A549 (cell line): ENCODE results near the gene DOC2A. TPM values are rescaled to one million over a fixed set of nuclear protein-coding genes. Genes with fewer than 3 reads are reported as not detected.

Experiments used
- ATAC-seq, 2 experiments: fragments of 200-7000 bp in 1 of 2; fragments of >200 bp in 1 of 2; cut with Nextera tagmentation in 1 of 2; cut with Tn5 transposase in 1 of 2; 3 replicates each; pipeline versions ENCODE4 v1.8.0 to v1.9.1; 2018 to 2020; ENCODE audit warnings: mild to moderate bottlenecking in 1 of 2, moderate library complexity in 1 of 2
- CTCF ChIA-PET: fragments of 300-600 bp; sonication (Branson Sonifier 250); formaldehyde crosslinking; extraction: SDS; loops from one replicate; lab custom pipeline; 2021; ENCODE audit warnings: antibody characterized with exemption, inconsistent platforms; lab: Yijun Ruan, JAX
- POLR2A ChIA-PET: fragments of 350-600 bp; formaldehyde crosslinking; extraction: SDS; loops from one replicate; lab custom pipeline; 2021; ENCODE audit warnings: antibody characterized with exemption, inconsistent platforms; lab: Yijun Ruan, JAX
- DNase-seq, 2 experiments: peaks; one replicate each; pipeline versions ENCODE4 v3.0.0 to v3.0.0-alpha.2; 2011 to 2016; ENCODE audit warnings: low read depth in 1 of 2, low spot score in 1 of 2
- FAIRE-seq: peaks from 2 replicates; lab custom pipeline; 2011; peaks lifted over from hg19 to GRCh38; lab: Jason Lieb, UNC
- H3K27ac ChIP-seq, 2 experiments: fragments of >200 bp; sonication (Bioruptor Twin); formaldehyde crosslinking; 3 replicates each; pipeline ENCODE4 v1.5.1; 2016 to 2017
- H3K4me1 ChIP-seq: fragments of >200 bp; sonication (Bioruptor Twin); formaldehyde crosslinking; 3 replicates; pipeline ENCODE4 v1.6.1; 2016
- H3K4me2 ChIP-seq: fragments of >200 bp; sonication (Bioruptor Twin); formaldehyde crosslinking; 3 replicates; pipeline ENCODE4 v1.6.1; 2016
- H3K4me3 ChIP-seq: fragments of >200 bp; sonication (Bioruptor Twin); formaldehyde crosslinking; 3 replicates; pipeline ENCODE4 v1.5.1; 2016
- H3K9me3 ChIP-seq: fragments of >200 bp; sonication (Bioruptor Twin); formaldehyde crosslinking; 3 replicates; pipeline ENCODE4 v1.6.1; 2016
- ATOH8 ChIP-seq: fragments of 250-450 bp; sonication (Bioruptor Pico); IDR thresholded peaks from 2 replicates; pipeline ENCODE4 v1.5.0; 2020; ENCODE audit warnings: low read depth, mild to moderate bottlenecking, moderate library complexity
- BHLHE40 ChIP-seq: IDR thresholded peaks from 2 replicates; pipeline ENCODE4 v1.6.1; 2012; ENCODE audit warnings: low read depth, low read length, inconsistent platforms
- CBX2 ChIP-seq: fragments of 200-600 bp; sonication (generic); IDR thresholded peaks from 2 replicates; pipeline ENCODE4 v1.6.1; 2016; ENCODE audit warnings: low read depth, mild to moderate bottlenecking, borderline replicate concordance
- CEBPB ChIP-seq, 2 experiments: fragments of >200 bp in 1 of 2; sonication (Bioruptor Twin) in 1 of 2; formaldehyde crosslinking in 1 of 2; IDR thresholded peaks; 2 replicates each; pipeline ENCODE4 v1.6.1; 2012 to 2016
- EHF ChIP-seq: fragments of 250-450 bp; sonication (Bioruptor Pico); IDR thresholded peaks from 2 replicates; pipeline ENCODE4 v1.5.0; 2020; ENCODE audit warnings: mild to moderate bottlenecking
- ESRRA ChIP-seq: fragments of 150-350 bp; IDR thresholded peaks from 2 replicates; pipeline ENCODE4 v1.6.1; 2014; ENCODE audit warnings: mild to moderate bottlenecking, low read length, borderline replicate concordance
- FOSB ChIP-seq: fragments of 250-450 bp; sonication (Bioruptor Pico); IDR thresholded peaks from 2 replicates; pipeline ENCODE4 v1.5.0; 2020; ENCODE audit warnings: mild to moderate bottlenecking, moderate library complexity
- FOXS1 ChIP-seq: fragments of 250-450 bp; sonication (Bioruptor Pico); IDR thresholded peaks from 2 replicates; pipeline ENCODE4 v1.5.0; 2020; ENCODE audit warnings: mild to moderate bottlenecking, moderate library complexity
- GATA3 ChIP-seq: IDR thresholded peaks from 2 replicates; pipeline ENCODE4 v1.6.1; 2012; ENCODE audit warnings: borderline replicate concordance
- HDAC2 ChIP-seq: fragments of 200-600 bp; sonication (generic); IDR thresholded peaks from 2 replicates; pipeline ENCODE4 v1.6.1; 2016
- HEYL ChIP-seq: fragments of 250-450 bp; sonication (Bioruptor Pico); IDR thresholded peaks from 2 replicates; pipeline ENCODE4 v1.8.0; 2021; ENCODE audit warnings: mild to moderate bottlenecking, moderate library complexity
- JUN ChIP-seq, 2 experiments: fragments of >200 bp; sonication (Bioruptor Twin); formaldehyde crosslinking; IDR thresholded peaks; 2 replicates in 1 of 2; 3 replicates in 1 of 2; pipeline ENCODE4 v1.6.1; 2016 to 2017
- KDM1A ChIP-seq: fragments of 200-600 bp; sonication (generic); IDR thresholded peaks from 2 replicates; pipeline ENCODE4 v1.6.1; 2016; ENCODE audit warnings: low read depth, mild to moderate bottlenecking
- MAX ChIP-seq: IDR thresholded peaks from 2 replicates; pipeline ENCODE4 v1.6.1; 2012
- PBX3 ChIP-seq: IDR thresholded peaks from 2 replicates; pipeline ENCODE4 v1.6.1; 2012
- RCOR1 ChIP-seq: fragments of 150-350 bp; IDR thresholded peaks from 2 replicates; pipeline ENCODE4 v1.6.1; 2014; ENCODE audit warnings: antibody characterized with exemption, low read length, low read depth
- RFX5 ChIP-seq: fragments of 450-650 bp; IDR thresholded peaks from 2 replicates; pipeline ENCODE4 v1.7.1; 2014; ENCODE audit warnings: antibody characterized with exemption, mild to moderate bottlenecking, moderate library complexity
- SMC3 ChIP-seq: fragments of >200 bp; sonication (Bioruptor Twin); formaldehyde crosslinking; IDR thresholded peaks from 3 replicates; pipeline ENCODE4 v1.6.1; 2018; ENCODE audit warnings: inconsistent platforms
- USF2 ChIP-seq: fragments of 450-650 bp; IDR thresholded peaks from 2 replicates; pipeline ENCODE4 v1.6.1; 2014; ENCODE audit warnings: antibody characterized with exemption
- ZNF302 ChIP-seq: fragments of 250-450 bp; sonication (Bioruptor Pico); IDR thresholded peaks from 2 replicates; pipeline ENCODE4 v1.9.0; 2021; ENCODE audit warnings: inconsistent platforms, mild to moderate bottlenecking, moderate library complexity
- WGBS: methylation state at CpG from one replicate; pipeline ENCODE4 v1.1.6; 2017; ENCODE audit errors: missing lambda C conversion rate; 5-methylcytosine and 5-hydroxymethylcytosine counted together
- polyA plus RNA-seq, 4 experiments: library from polyadenylated mRNA; depleted of rRNA in 3 of 4; stranded (reverse); fragments of >200 nt; fragmentation: RNase III in 1 of 4; extraction: RNeasy Plus Mini Kit Qiagen cat#74134 plus additional on column Dnase treatment in 1 of 4; gene quantifications; 2 replicates in 3 of 4; 3 replicates in 1 of 4; pipeline ENCODE4 v1.2.3, GENCODE V29; 2011 to 2017
- TF ChIP-seq, protein P1 (sequence below): fragments of >200 bp; sonication (Bioruptor Twin); formaldehyde crosslinking; IDR thresholded peaks from 3 replicates; pipeline ENCODE4 v1.5.1; 2016
- TF ChIP-seq, protein P2 (sequence below): fragments of >200 bp; sonication (Bioruptor Twin); formaldehyde crosslinking; IDR thresholded peaks from 2 replicates; pipeline ENCODE4 v1.6.1; 2016

Gene DOC2A
- polyA plus RNA-seq, 2 of the 4 experiments (the other 2 are of a cell fraction), result 2.5 to 5.5 TPM

- peak in 1 of 2 experiments; percentile 45; a peak in 1 of 5 replicates for TF ChIP-seq JUN (IDR thresholded peaks at IDR 0.05)
Observed at GRCh38 chr16:30052671-30053372, 42.0 kb upstream of the DOC2A start (continued).

DNA sequence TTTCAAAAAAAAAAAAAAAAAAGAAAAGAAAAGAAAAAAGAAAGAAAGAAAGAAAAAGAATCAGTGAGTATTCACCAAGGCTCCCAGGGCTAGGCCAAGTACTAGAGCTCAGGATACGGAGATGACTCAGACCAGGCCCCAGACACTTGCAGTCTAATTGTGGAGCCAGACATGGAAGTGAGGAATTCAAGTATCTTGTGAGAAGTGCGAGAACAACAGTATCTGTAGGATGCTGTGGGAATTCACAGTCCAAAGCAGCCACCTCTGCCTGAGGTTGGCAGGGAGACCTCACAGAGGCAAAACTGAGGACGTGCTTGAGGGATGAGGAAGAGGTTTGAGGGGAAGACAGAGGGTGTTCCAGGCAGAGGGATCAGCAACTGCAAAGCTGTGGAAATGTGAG is 40.7 kb upstream of the DOC2A start:
- TF ChIP-seq ZNF302 (no peak), MAX (no peak), KDM1A (no peak), SMC3 (no peak), HEYL (CRISPR knock-in tag) (no peak), ATOH8 (CRISPR knock-in tag) (no peak), EHF (CRISPR knock-in tag) (no peak), BHLHE40 (no peak), FOSB (CRISPR knock-in tag) (no peak), HDAC2 (no peak), GATA3 (no peak), PBX3 (no peak)
- TF ChIP-seq, protein P1, sequence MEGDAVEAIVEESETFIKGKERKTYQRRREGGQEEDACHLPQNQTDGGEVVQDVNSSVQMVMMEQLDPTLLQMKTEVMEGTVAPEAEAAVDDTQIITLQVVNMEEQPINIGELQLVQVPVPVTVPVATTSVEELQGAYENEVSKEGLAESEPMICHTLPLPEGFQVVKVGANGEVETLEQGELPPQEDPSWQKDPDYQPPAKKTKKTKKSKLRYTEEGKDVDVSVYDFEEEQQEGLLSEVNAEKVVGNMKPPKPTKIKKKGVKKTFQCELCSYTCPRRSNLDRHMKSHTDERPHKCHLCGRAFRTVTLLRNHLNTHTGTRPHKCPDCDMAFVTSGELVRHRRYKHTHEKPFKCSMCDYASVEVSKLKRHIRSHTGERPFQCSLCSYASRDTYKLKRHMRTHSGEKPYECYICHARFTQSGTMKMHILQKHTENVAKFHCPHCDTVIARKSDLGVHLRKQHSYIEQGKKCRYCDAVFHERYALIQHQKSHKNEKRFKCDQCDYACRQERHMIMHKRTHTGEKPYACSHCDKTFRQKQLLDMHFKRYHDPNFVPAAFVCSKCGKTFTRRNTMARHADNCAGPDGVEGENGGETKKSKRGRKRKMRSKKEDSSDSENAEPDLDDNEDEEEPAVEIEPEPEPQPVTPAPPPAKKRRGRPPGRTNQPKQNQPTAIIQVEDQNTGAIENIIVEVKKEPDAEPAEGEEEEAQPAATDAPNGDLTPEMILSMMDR, result no peak
- TF ChIP-seq, protein P2, sequence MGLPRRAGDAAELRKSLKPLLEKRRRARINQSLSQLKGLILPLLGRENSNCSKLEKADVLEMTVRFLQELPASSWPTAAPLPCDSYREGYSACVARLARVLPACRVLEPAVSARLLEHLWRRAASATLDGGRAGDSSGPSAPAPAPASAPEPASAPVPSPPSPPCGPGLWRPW, result no peak
- Histone ChIP-seq H3K27ac (no peak overlapping the region), H3K4me2 (no peak overlapping the region), H3K4me1 (peaks cover 22% of the 10 kb centered on the region), H3K4me3 (no peak overlapping the region), H3K9me3 (no peaks in the 10 kb centered on the region)
- ATAC-seq, result no peak
- ChIA-PET CTCF (interaction anchor here (0.5 to 2.1 kb wide), 5 partner anchors 9 to 306 kb away, joined by 3 to 10 read pairs (median 4); no protein-coding TSS in a partner anchor), POLR2A (no interaction called here)
- FAIRE-seq, result no peak
- no peak for DNase-seq
- WGBS, result 81% methylated on average over 3 of the region's 3 CpGs

GRCh38 chr16:30049871-30050270 is 39.0 kb upstream of the DOC2A start:
- ChIA-PET POLR2A (no interaction called here), CTCF (interaction anchor here (1.4 to 4.6 kb wide), 3 partner anchors 14 to 42 kb away, joined by 3 to 34 read pairs (median 6); partner anchors contain the start of genes TBX6 and TLCD3B)
- no peaks in the 10 kb centered on the region for H3K9me3 ChIP-seq
- no peak overlapping the region for H3K27ac ChIP-seq
- no peak overlapping the region for H3K4me3 ChIP-seq
- no peak overlapping the region for H3K4me2 ChIP-seq
- TF ChIP-seq FOSB (CRISPR knock-in tag) (no peak), ESRRA (no peak), FOXS1 (CRISPR knock-in tag) (no peak), ATOH8 (CRISPR knock-in tag) (no peak), MAX (no peak), EHF (CRISPR knock-in tag) (no peak), CBX2 (no peak), RFX5 (no peak), CEBPB (IDR thresholded peaks at IDR 0.05) (no peak), RCOR1 (no peak), USF2 (no peak), PBX3 (no peak), BHLHE40 (no peak)
- TF ChIP-seq, protein P2, result no peak
- TF ChIP-seq, protein P1, result no peak
- peaks cover 16% of the 10 kb centered on the region for H3K4me1 ChIP-seq
- DNase-seq (no peak), ATAC-seq (no peak), FAIRE-seq (no peak)
- 93% methylated on average over 8 of the region's 8 CpGs for WGBS
